Measurements from ENCODE around the gene CRACDL. TPM values are rescaled to one million over a fixed set of nuclear protein-coding genes. Genes with fewer than 3 reads are reported as not detected.
"Not testable (repeated sequence)": the region's sequence is repeated elsewhere in the genome, so short reads cannot be mapped to it uniquely, and the experiment has no call there.

Gene CRACDL
- polyA plus RNA-seq, 5 donors, result 3.2 to 7.2 (median 5.3) TPM

DNA sequence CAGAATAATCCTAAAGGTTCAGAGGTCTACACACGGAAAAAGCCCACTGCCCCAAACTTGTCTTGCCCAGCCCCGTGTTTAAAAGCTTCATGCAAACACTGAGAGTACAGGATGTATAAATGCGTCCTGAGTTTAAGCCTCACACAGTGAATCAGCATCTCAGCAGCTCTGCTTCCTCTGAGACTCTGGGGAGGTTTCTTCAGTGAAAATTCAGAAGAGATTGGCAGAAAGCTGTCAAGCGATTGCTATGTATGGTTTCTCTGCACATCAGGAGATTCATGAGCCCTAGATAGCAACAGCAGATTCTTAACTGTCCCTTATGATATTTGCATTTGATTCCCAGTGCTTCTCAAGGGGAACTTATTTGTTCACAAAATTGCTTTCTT lies 27.1 kb downstream of the CRACDL start:
- DNase-seq, result no peak

GRCh38 chr2:98907966-98908905 lies 27.8 kb downstream of the CRACDL start:
- DNase-seq, result no peak

GRCh38 chr2:98907385-98907784 lies 28.6 kb downstream of the CRACDL start:
- DNase-seq, result no peak

- no peak for DNase-seq
Measured at GRCh38 chr2:98903767-98904485, 32.1 kb downstream of the CRACDL start.

GRCh38 chr2:98903064-98903355 lies 33.0 kb downstream of the CRACDL start:
- no peak for DNase-seq

- DNase-seq, result no peak
Measured at GRCh38 chr2:98902209-98903063, 33.6 kb downstream of the CRACDL start.

DNA sequence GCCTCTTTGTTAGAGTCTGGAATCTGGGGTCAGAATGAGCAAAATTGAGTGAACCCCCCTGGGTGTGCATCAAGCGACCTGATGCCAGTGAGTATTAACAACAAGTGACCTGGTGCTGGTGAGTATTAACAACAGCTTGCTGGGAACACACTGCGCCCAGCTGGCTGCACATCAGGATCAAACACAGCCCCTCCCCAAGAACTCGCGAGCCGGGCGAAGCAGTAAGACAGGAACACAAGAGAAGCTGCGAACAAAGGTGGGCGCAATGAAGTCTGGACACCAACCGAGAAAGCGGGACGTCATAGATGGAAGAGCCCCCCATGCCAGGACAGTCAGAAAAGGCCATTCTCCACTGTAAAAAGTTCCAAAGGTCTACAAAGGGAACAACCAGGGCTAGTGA lies 34.3 kb downstream of the CRACDL start:
- DNase-seq, result no peak

- DNase-seq, result no peak
Measured at GRCh38 chr2:98901291-98901690, 34.7 kb downstream of the CRACDL start.

GRCh38 chr2:98900721-98901120 lies 35.3 kb downstream of the CRACDL start:
- DNase-seq, result no peak

GRCh38 chr2:98899703-98900078 lies 36.3 kb downstream of the CRACDL start:
- DNase-seq, result not testable (repeated sequence)

DNA sequence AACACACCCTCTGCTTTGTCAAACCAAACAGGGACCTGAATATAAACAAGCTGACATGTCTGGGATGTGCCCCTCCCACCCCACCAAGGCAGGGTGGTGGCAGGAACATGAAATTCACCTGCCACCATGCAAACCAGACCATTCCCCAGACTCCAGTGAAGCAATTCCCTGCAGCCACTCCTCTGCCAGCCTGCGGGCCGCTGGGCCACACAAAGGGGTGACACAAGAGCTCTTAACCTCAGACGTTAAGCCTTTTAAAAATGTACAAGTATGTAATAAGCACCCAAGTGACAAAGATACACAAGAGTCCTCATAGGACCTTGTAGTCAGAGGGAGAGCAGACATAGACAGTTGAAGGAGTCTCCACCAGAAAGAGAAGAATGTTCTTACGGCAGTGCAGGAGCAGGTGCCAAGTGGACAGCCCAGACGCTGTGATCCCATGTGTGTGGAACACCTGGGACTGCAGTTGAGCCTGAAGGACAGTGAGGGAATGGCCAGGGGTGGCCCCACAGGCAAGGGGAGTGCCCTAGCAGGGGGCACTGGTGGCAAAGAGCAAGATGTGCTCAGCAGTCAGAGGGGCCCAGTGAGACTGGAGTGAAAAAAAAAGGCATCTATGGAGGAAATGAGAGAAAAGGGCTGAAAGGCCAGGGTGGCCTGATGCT lies 36.9 kb downstream of the CRACDL start:
- DNase-seq, result no peak

- DNase-seq, result no peak
Measured at GRCh38 chr2:98898423-98898841, 37.6 kb downstream of the CRACDL start.

- no peak for DNase-seq
Measured at GRCh38 chr2:98897746-98898145, 38.3 kb downstream of the CRACDL start.

GRCh38 chr2:98896944-98897343 lies 39.1 kb downstream of the CRACDL start:
- no peak for DNase-seq

GRCh38 chr2:98896416-98896815 lies 39.6 kb downstream of the CRACDL start:
- no peak for DNase-seq

DNA sequence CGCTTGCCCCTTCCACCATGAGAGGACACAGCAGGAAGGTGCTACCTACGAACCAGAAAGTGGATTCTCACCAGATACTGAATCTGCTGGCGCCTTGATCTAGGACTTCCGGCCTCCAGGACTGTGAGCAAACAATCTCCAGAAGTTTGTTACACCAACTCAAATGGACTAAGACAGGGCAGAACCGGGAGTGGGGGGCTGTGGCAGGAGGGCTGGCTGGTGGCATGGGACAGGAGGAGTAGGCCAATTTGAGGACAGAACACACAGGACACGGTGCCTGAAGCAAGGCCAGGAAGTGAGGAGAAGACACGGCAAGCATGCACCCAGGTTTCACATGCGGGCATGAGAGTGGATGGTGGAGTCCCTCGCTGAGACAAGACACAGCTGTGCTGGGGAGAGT lies 40.1 kb downstream of the CRACDL start:
- no peak for DNase-seq

- no peak for DNase-seq
Measured at GRCh38 chr2:98895221-98895620, 40.8 kb downstream of the CRACDL start.

DNA sequence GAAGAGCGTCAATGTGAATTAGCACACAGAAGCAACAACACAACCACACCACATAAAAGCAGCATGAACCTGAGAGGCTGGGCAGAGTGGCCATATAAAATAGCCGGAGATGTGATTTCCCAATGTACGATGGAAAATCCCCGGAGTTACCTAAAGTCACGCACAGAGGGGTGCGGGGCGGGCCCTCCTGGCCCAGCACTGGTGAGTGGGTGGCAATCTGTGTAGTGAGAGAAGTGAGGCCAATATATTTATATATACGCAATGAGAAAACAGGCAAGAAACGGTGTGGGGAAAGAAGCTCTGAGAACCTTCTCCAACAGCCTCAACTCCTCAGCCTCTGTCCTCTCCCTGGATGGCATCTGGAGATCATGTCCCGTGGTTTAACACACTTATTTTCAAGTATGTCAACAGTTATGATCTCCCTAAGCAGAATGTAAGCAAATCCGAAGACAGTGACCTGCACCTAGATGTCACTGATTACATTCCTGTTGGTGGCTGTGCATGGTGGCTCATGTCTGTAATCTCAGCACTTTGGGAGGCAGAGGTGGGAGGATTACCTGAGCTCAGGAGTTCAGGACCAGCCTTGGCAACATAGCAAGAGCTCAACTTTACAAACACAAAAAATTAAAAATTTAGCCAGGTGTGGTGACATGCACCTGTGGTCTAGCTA lies 41.6 kb downstream of the CRACDL start:
- no peak for DNase-seq

- DNase-seq, result no peak
Measured at GRCh38 chr2:98893911-98894321, 42.1 kb downstream of the CRACDL start.

DNA sequence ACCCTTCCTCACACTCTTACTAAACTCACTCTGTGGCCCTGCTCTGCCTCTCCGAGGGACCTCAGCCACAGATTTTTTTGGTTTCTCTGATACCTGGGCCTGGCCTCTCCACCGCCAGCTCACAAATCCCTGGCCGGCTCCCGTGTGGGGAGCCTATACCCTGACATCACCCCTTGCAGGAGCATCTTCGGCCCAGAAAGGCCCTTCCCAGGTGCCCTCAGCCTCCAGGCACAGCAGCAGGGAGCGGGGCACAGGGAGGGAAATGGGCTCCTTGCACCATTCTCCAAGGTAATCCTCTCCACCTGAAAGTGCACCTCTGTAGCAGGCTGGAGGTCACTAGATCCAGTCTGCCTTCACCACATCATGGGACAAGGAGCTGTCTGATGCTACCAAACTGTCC lies 43.2 kb downstream of the CRACDL start:
- no peak for DNase-seq

DNA sequence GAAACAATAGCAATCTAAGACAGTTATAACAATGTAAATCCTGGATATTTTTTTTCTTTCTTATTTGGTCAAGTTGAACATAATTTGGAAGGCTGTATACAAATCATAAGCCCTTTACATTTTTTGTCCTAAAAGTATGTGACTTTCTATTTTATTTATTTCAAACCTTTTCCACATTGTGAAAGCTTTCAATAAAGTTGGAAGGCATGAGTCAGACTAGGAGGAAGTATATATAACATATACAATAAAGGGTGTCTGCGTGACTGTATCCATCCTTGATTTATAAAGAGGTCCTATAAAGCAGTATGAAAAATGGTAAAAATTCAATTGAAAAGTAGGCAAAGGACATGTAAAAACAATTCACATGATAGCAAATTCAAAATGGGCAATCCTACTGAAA lies 44.4 kb downstream of the CRACDL start:
- no peak for DNase-seq

All from right lung (tissue), 5 donors.